NAMALWA (cell line): ENCODE data around the gene SMAD2.
A peak's percentile ranks its signal among the peaks of the same experiment; 100 is the strongest.

Source experiments
- DNase-seq: peaks from one replicate; pipeline ENCODE4 v3.0.0-alpha.2; 2015; ENCODE audit warnings: low spot score

Gene SMAD2

GRCh38 chr18:47931718-47932103, 1.3 kb upstream of the SMAD2 start:
- DNase-seq, result peak; percentile 89

GRCh38 chr18:47930931-47931717, 665 bp upstream of the SMAD2 start:
- peak; percentile 96 for DNase-seq

DNA sequence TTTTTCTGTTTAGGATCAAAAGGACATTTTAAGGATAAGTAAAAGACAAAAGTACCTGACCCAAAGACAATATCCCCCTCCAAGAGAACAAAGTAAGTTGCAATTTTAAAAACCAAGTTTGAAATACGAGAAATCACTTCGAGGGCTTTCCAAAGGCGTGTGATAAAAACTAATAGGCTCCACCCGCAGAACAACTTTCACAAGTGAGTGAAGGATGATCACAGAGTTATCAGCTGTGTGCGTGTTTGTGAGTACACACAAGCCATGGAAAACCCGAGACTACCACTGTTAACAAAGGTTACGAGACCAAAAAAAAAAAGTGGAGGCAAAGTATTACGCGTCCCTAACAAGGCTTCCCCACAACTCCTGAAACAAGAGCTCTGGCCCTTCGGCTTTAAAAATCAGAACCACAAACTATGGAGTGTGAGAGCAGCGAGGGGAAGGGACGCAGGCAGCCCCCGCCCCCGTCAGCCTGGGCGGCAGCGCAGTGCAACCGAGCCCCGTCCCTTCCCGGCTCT, 719 bp downstream of the SMAD2 start:
- peak; percentile 67 for DNase-seq

- peak; percentile 13 for DNase-seq
Measured at GRCh38 chr18:47928466-47928865, 2.0 kb downstream of the SMAD2 start.

GRCh38 chr18:47926101-47926850, 4.2 kb downstream of the SMAD2 start:
- no peak for DNase-seq

DNA sequence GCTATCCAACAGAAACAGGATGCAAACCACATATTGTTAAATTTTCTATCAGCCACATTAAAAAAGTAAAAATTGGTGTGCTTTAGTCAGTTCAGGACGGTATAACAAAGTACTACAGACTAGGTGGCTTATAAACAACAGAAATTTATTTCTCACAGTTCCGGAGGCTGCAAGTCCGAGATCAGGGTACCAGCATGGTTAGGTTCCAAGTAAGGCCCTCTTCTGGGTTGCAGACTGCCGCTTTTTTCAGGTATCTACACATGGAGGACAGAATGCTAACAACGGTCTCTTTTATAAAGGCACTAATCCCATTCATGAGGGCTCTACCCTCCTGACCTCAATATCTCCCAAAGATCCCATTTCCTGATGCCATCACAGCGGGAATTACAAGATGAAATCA, 10.5 kb downstream of the SMAD2 start:
- DNase-seq, result no peak

DNA sequence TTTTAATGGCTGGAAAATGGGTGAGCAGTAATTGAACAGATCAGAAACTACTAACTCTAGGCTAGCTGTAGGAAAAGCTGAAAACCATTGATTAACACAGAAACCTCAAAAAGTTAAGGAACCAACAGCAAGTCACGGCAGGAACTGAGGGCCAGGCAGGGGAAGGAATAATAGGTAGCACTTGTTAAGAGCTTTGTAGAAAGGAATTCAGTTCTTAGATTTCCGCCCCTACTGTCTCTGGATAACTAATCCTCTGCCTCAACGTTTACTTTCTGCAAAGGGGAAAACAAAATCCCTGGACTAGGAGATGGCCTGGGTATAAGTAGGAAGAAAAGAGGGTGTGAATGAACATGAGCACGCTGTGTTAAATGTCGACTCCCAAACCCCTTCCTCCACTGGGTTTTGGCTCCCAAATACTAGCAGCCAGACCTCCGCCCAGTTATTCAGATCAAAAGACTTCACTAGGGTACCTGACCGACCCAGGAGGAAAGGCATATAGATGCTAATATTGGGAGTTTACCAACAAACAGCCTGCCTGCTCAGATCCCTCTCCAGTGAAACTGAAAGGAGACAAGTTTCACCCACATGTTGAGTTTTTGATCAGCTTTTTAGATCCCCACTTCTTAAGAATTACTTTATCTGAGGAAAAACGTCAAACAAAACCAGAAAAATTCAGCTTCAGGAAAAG, 12.4 kb downstream of the SMAD2 start:
- no peak for DNase-seq

- DNase-seq, result no peak
Measured at GRCh38 chr18:47915930-47916329, 14.5 kb downstream of the SMAD2 start.

DNA sequence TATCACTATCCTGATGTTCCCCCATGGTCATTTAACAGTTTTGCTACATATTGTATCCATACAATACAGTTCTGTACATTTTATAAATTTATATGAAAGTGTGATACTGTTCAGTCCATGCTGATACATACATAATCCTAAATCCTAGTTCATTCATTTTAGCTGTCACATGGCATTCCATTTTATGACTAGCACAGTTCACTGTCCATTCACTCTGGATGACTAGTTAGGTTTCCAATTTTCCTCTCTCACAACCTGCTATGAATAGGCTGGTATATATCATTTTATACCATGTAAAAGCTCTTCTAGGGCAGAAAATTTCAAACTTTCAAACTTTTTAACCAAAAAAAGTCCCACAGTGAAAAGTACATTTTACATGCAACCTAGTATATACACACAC, 15.2 kb downstream of the SMAD2 start:
- no peak for DNase-seq

DNA sequence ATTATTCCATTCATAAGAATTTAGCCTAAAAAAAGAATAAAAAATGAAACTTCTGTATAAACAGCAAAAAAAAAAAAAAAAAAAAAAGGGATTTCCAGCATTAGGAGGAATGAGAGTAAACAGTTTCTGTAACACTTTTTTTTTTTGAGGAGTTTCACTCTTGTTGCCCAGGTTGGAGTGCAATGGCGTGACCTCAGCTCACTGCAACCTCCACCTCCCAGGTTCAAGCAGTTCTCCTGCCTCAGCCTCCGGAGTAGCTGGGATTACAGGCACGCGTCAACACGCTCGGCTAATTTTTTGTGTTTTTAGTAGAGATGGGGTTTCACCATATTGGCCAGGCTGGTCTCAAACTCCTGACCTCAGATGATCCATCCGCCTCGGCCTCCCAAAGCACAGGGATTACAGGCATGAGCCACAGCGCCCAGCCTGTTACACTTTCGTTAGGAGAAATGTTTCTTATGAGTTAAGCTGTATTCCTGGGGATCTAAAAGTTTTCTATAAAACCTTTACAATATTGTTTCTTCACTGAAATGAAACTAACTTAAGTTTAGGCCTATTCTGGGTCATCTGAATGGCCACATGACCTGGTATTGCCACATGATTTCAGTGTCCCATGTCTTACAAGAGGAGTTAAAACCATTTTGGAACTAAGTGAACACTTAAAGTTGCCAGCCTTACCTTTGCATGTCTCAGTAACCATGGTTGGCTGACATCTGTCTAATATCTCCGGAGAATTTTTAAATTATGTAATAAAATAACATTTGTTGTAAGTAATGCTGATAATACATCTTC, 17.5 kb downstream of the SMAD2 start:
- no peak for DNase-seq

GRCh38 chr18:47912343-47912742, 18.1 kb downstream of the SMAD2 start:
- no peak for DNase-seq

- no peak for DNase-seq
Measured at GRCh38 chr18:47911877-47912276, 18.6 kb downstream of the SMAD2 start.

- DNase-seq, result no peak
Measured at GRCh38 chr18:47909484-47909883, 21.0 kb downstream of the SMAD2 start.

DNA sequence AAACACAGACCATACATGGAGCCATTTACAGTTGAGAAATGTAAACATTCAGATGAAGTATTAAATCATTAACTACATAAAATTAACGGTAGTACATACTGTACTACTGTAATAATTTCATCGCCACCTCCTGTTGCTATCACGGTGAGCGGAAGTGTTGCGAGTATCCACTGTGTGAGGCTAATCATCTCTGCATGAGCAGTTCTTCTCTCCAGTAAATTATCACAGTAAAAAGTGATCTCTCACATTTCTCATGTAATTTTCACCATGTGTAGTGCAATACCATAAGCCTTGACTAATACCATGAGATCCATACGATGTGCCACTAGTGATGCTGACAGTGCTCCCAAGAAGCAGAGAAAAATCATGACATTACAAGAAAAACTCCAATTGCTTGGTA, 21.9 kb downstream of the SMAD2 start:
- DNase-seq, result no peak

- DNase-seq, result no peak
Measured at GRCh38 chr18:47906408-47906807, 24.1 kb downstream of the SMAD2 start.

GRCh38 chr18:47903809-47904208, 26.6 kb downstream of the SMAD2 start:
- no peak for DNase-seq

GRCh38 chr18:47901624-47902362, 28.7 kb downstream of the SMAD2 start:
- DNase-seq, result peak; percentile 54

DNA sequence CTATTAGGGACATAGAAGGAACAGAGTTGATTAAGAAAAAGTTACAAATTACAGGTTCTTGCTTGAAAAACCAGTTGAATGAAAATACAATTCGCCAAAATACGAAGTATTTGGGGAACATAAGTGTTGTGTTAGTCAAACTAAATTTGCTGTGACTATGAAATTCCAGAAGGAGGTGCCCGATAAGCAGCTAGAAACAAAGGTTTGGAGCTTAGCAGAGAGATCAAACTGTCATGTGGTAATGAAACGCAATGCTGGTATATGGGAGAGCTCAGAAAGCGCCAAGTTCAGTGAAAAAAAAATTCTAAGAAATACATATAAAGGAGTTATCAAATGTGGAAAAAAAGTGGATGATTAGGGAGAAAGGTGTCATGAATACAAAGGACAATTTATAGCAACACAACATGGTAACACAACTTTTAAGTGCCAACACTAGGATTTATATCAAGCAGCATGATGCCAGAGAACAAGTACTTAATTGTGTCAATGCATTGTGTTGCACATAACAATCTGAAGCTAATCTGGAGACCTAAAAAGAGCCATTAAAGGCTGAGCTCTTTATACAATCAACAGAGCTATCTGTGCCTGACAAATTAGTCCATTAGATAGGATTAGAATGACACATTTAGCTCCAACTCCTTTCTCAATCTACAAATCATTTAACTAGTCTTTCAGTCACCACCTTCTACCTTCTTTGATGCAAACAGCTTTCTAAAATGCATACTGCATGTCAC, 31.2 kb downstream of the SMAD2 start:
- no peak for DNase-seq

- DNase-seq, result no peak
Measured at GRCh38 chr18:47898696-47899095, 31.8 kb downstream of the SMAD2 start.

GRCh38 chr18:47898055-47898454, 32.4 kb downstream of the SMAD2 start:
- no peak for DNase-seq
